HG03439 (cell line): ENCODE results near the gene ATXN2L.
A peak's percentile ranks its signal among the peaks of the same experiment; 100 is the strongest.
"Not testable (repeated sequence)": the region's sequence is repeated elsewhere in the genome, so short reads cannot be mapped to it uniquely, and the experiment has no call there.

ENCODE experiments used
- ATAC-seq: cut with Tn5 transposase; IDR thresholded peaks from one replicate; pipeline ENCODE4 v1.9.1; 2021; ENCODE audit warnings: mild to moderate bottlenecking, moderate library complexity; ENCODE audit not compliant: unreplicated experiment

Gene ATXN2L

GRCh38 chr16:28822520-28823290 lies at the start of gene ATXN2L:
TSS of gene ATXN2L (plus strand) at chr16:28822999. CDS start at chr16:28823260, 261 bp downstream.
- peak; percentile 51 for ATAC-seq

- not testable (repeated sequence) for ATAC-seq
Measured at GRCh38 chr16:28781697-28782096, 41.1 kb upstream of the ATXN2L start.

- ATAC-seq: not testable (repeated sequence)
Measured at GRCh38 chr16:28782357-28782756, 40.4 kb upstream of the ATXN2L start.

GRCh38 chr16:28802235-28803019 lies 20.4 kb upstream of the ATXN2L start:
- ATAC-seq: peak; percentile 77

- ATAC-seq: not testable (repeated sequence)
Measured at GRCh38 chr16:28807445-28808120, 15.2 kb upstream of the ATXN2L start.

GRCh38 chr16:28820016-28820415 lies 2.8 kb upstream of the ATXN2L start:
- no peak for ATAC-seq

GRCh38 chr16:28820546-28820945 lies 2.3 kb upstream of the ATXN2L start:
- ATAC-seq: not testable (repeated sequence)

- ATAC-seq: no peak
Measured at GRCh38 chr16:28821874-28822519, 802 bp upstream of the ATXN2L start.

- peak; percentile 27 for ATAC-seq
Measured at GRCh38 chr16:28823291-28823872, 583 bp downstream of the ATXN2L start.

GRCh38 chr16:28823873-28824716 lies 1.3 kb downstream of the ATXN2L start:
- peak; percentile 63 for ATAC-seq

GRCh38 chr16:28824717-28824973 lies 1.8 kb downstream of the ATXN2L start:
- ATAC-seq: no peak

- ATAC-seq: no peak
Measured at GRCh38 chr16:28826141-28826540, 3.3 kb downstream of the ATXN2L start.

- no peak for ATAC-seq
Measured at GRCh38 chr16:28829747-28830146, 6.9 kb downstream of the ATXN2L start.

GRCh38 chr16:28830531-28830930 lies 7.7 kb downstream of the ATXN2L start:
- no peak for ATAC-seq

- ATAC-seq: no peak
Measured at GRCh38 chr16:28834349-28834748, 11.6 kb downstream of the ATXN2L start.

GRCh38 chr16:28834873-28835863 lies 12.4 kb downstream of the ATXN2L start:
- ATAC-seq: no peak

- no peak for ATAC-seq
Measured at GRCh38 chr16:28835864-28836760, 13.3 kb downstream of the ATXN2L start.

GRCh38 chr16:28836761-28837064 lies 13.9 kb downstream of the ATXN2L start:
- no peak for ATAC-seq
